Bronchial epithelial cell (primary cell): ENCODE data around the gene SLC35G6. TPM values are rescaled to one million over a fixed set of nuclear protein-coding genes. Genes with fewer than 3 reads are reported as not detected.

Experiments
- DNase-seq: peaks from one replicate; pipeline ENCODE4 v3.0.0-alpha.2; 2010; ENCODE audit warnings: low read depth
- FAIRE-seq: peaks from 2 replicates; lab custom pipeline; 2011; peaks lifted over from hg19 to GRCh38; lab: Jason Lieb, UNC
- H3K27me3 ChIP-seq: 2 replicates; pipeline ENCODE4 v1.5.1; 2011; ENCODE audit warnings: low read length; ENCODE audit not compliant: control insufficient read depth, insufficient read depth
- H3K36me3 ChIP-seq: 2 replicates; pipeline ENCODE4 v1.5.1; 2011; ENCODE audit warnings: low read length; ENCODE audit not compliant: control insufficient read depth, insufficient read depth
- H3K4me3 ChIP-seq: 2 replicates; pipeline ENCODE4 v1.5.1; 2011; ENCODE audit warnings: mild to moderate bottlenecking, low read depth, low read length, control low read depth
- total RNA-seq: library from RNA; depleted of rRNA; stranded (reverse); fragments of >200 nt; gene quantifications from 2 replicates; pipeline ENCODE4 v1.2.1, GENCODE V29; 2014
- TF ChIP-seq, protein P1 (sequence below): IDR thresholded peaks from 2 replicates; pipeline ENCODE4 v1.5.1; 2011; ENCODE audit warnings: mild to moderate bottlenecking, moderate library complexity, low read length, control low read depth, inconsistent platforms; ENCODE audit not compliant: insufficient read depth, severe bottlenecking

Gene SLC35G6
- total RNA-seq, 1 donor from 2014 or later: not detected

DNA sequence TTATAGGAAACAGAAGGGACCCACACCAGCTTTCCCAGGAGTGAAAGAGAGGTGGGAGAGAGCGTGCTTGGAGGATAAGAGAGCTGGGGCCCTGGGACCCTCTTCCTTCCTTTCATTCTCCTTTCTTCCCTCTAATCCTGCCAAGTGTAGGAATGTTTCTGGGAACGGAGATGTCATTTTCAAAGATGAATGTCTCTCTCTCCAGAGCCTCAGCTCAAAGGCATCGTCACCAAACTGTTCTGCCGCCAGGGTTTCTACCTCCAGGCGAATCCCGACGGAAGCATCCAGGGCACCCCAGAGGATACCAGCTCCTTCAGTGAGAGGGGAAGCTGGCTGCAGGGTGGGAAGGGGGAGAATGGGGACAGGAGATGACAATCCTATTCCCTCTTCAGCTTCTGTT is 40.0 kb upstream of the SLC35G6 start:
- DNase-seq: no peak
- Histone ChIP-seq H3K27me3 (no peaks in the 10 kb centered on the region), H3K36me3 (peaks cover 2% of the 10 kb centered on the region), H3K4me3 (no peak overlapping the region)
- FAIRE-seq: no peak
- TF ChIP-seq, protein P1, sequence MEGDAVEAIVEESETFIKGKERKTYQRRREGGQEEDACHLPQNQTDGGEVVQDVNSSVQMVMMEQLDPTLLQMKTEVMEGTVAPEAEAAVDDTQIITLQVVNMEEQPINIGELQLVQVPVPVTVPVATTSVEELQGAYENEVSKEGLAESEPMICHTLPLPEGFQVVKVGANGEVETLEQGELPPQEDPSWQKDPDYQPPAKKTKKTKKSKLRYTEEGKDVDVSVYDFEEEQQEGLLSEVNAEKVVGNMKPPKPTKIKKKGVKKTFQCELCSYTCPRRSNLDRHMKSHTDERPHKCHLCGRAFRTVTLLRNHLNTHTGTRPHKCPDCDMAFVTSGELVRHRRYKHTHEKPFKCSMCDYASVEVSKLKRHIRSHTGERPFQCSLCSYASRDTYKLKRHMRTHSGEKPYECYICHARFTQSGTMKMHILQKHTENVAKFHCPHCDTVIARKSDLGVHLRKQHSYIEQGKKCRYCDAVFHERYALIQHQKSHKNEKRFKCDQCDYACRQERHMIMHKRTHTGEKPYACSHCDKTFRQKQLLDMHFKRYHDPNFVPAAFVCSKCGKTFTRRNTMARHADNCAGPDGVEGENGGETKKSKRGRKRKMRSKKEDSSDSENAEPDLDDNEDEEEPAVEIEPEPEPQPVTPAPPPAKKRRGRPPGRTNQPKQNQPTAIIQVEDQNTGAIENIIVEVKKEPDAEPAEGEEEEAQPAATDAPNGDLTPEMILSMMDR: no peak

DNA sequence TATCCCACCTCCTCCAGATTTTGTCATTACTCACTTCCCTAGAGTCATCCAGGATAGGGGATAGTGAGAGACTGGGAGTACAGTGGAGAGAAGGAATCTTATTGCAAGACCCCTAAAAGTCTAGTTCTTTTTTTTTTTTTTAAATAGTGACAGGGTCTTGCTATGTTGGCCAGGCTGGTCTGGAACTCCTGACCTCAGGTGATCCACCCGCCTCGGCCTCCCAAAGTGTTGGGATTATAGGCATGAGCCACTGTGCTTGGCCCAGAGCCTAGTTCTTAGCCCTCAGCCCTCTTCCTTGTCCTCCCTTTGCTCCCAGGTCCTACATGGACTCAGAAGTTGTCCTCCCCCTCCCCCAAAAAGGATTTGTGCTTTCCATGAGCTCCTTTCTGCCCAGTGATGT is 39.1 kb upstream of the SLC35G6 start:
- TF ChIP-seq, protein P1: no peak
- DNase-seq: no peak
- Histone ChIP-seq H3K4me3 (no peak overlapping the region), H3K27me3 (no peaks in the 10 kb centered on the region), H3K36me3 (peaks cover 2% of the 10 kb centered on the region)
- FAIRE-seq: no peak

DNA sequence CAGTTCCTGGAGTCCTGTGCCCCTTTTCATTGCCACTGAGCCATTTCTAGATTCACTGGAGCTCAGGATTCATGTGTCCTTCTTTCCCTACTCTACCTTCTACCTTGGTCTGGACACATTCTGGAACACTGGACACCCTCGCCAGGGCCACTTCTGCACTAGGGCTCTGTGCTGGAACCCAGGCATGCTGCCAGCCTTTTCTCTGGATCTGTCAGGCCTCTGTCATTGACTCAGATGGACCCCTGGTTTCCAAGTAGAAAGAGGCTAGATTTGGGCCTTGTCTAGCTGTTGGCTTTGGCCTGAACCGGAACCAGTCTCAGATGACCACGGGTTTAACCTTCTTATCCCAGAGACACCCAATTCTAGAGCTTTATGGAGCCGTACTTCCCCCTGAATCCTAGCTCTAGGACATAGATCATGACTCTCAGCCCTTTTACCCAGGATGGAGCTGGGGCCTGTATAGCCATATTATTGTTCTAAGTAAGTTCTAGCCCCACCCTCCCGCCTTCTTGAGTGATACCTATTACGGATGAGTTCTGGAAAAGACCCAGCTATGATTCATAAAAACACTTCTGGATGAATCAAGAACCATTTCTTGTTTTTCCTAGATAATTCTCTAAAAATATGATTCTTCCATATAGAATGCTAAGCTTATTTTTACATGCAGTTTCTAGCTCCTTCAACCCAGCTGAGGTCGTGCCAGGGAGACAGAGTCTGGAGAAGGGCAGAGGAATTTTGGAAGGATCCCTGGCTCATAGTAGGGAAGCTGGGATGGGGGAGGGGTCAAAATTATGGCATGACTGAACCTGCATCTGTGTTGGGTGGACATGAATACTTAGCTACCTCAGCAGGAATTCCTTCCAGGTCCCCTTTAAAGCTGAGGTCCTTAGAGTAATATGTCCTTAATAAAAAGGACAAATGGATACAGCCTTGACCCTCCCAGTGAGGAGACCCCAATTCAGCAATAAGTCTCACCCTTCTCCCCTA is 37.5 kb upstream of the SLC35G6 start:
- DNase-seq: peak; percentile 95

DNA sequence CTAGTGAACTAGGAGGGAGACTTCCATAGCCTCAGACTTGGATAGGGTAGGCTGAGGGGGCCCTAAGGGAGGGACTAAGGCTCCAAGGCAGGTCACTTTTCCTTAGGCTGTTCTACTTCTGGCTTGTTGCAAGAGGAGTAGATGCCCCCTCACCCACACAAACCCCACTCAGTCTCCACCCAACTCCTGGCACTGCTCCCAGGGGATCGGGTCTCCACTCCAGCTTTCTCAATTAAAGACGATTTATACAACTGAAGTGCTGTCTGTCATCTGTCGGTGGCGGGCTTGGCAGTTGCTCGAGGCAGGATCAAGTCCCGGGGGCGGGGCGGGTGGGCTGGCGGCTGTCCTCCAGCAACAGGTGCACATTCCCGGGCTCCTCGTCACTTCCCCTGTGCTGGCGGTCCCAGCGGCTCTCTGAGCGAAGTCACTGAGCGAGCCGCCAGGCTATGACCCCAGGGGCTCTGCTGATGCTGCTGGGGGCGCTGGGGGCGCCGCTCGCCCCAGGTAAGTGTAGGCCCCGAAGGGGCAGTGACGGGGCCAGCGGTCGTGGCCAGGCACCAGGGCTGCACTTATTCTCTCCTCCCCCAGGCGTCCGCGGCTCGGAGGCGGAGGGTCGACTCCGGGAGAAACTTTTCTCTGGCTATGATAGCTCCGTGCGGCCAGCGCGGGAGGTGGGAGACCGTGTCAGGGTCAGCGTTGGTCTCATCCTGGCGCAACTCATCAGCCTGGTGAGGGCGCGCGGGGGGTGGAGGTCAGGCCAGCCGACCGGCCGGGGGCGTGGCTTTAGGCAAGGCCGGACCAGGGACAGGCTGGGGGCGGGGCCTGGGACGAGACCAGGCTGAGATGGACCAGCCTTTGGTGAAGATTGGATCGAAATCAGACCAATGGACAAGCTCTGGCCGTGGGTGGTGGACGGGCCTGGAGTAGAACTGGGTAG is 36.3 kb upstream of the SLC35G6 start, which contains the start of gene CHRNB1:
Gene CHRNB1, plus strand, starts transcription at position 380 of the 937 bp plus-strand sequence. Its CDS starts 67 bp downstream, at position 447.
- TF ChIP-seq, protein P1: no peak
- peak; percentile 26 for DNase-seq

More for the DNA sequence above, 37.5 kb upstream of the SLC35G6 start:
- TF ChIP-seq, protein P1: no peak
- no peak overlapping the region for H3K4me3 ChIP-seq
- H3K36me3 ChIP-seq: peaks cover 2% of the 10 kb centered on the region
- peak; percentile 80 for FAIRE-seq
- no peaks in the 10 kb centered on the region for H3K27me3 ChIP-seq

DNA sequence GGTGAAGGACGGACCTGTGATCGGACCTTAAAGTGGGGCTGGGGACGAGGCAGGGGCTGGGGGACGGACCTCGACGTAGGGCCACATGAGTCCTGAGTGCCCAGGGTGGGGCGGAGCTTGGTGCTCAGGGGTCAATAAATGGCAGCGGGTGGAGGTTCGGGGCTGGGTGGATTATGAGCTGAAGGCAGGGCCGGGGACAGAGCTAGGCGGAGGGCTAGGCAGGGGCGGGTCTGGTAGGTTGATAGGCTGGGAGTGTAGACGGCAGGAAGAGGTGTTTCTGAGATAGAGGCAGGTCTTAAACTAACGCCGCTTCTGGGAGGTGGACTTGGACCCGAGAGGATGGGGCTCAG is 35.7 kb upstream of the SLC35G6 start:
- DNase-seq (peak; percentile 37), FAIRE-seq (no peak)
- Histone ChIP-seq H3K36me3 (peaks cover 2% of the 10 kb centered on the region), H3K27me3 (no peaks in the 10 kb centered on the region), H3K4me3 (peak overlapping the region; percentile 36)
- TF ChIP-seq, protein P1: no peak

More for the DNA sequence above, 36.3 kb upstream of the SLC35G6 start, which contains the start of gene CHRNB1:
- no peak for FAIRE-seq
- Histone ChIP-seq H3K4me3 (peak within 1 kb of the TSS; percentile 36), H3K27me3 (no peaks in the 10 kb centered on the region), H3K36me3 (peaks cover 2% of the 10 kb centered on the region)
